IMR-90 (cell line): ENCODE measurements around the gene VSTM5. TPM values are rescaled to one million over a fixed set of nuclear protein-coding genes. Genes with fewer than 3 reads are reported as not detected.

Experiments
- ATAC-seq: fragments of 200-7000 bp; cut with Tn5 transposase; 2 replicates; pipeline ENCODE4 v1.9.1; 2020; ENCODE audit warnings: low read depth, mild to moderate bottlenecking, moderate library complexity
- BruUV-seq: library from RNA; stranded (reverse); fragments of 400-500 nt; replicated peaks from 2 replicates; lab custom pipeline; 2021; lab: Mats Ljungman, UMichigan
- CTCF ChIA-PET: fragments of 300-600 bp; formaldehyde crosslinking; extraction: SDS; loops from one replicate; lab custom pipeline; 2021; ENCODE audit warnings: antibody characterized with exemption; lab: Yijun Ruan, JAX
- POLR2A ChIA-PET: fragments of 300-600 bp; sonication (Branson Sonifier 250); formaldehyde crosslinking; loops from one replicate; lab custom pipeline; 2022; ENCODE audit warnings: antibody characterized with exemption; ENCODE audit not compliant: unreplicated experiment; lab: Charles Lee
- DNase-seq: peaks from one replicate; pipeline ENCODE4 v3.0.0; 2013
- H2AFZ ChIP-seq: replicated peaks from 2 replicates; pipeline ENCODE3; 2013; ENCODE audit warnings: low read length, mild to moderate bottlenecking; ENCODE audit not compliant: poor library complexity
- H2AK5ac ChIP-seq: 2 replicates; pipeline ENCODE4 v1.6.1; 2013; ENCODE audit warnings: low read depth, low read length, inconsistent platforms
- H2AK9ac ChIP-seq: replicated peaks from 2 replicates; pipeline ENCODE3; 2013; ENCODE audit warnings: mild to moderate bottlenecking, low read depth, low read length, moderate library complexity; ENCODE audit not compliant: poor library complexity
- H2BK120ac ChIP-seq: 2 replicates; pipeline ENCODE4 v1.6.1; 2013; ENCODE audit warnings: low read depth, low read length, inconsistent platforms
- H2BK15ac ChIP-seq: 3 replicates; pipeline ENCODE4 v1.6.1; 2013; ENCODE audit warnings: low read depth, low read length, inconsistent platforms
- H2BK20ac ChIP-seq: 2 replicates; pipeline ENCODE4 v1.6.1; 2013; ENCODE audit warnings: low read depth, mild to moderate bottlenecking, inconsistent platforms, low read length, moderate library complexity
- H2BK5ac ChIP-seq: 2 replicates; pipeline ENCODE4 v1.6.1; 2013; ENCODE audit warnings: mild to moderate bottlenecking, low read depth, low read length, inconsistent platforms; ENCODE audit not compliant: poor library complexity, severe bottlenecking
- H3K14ac ChIP-seq: replicated peaks from 2 replicates; pipeline ENCODE4 v1.6.1; 2013; ENCODE audit warnings: low read depth, low read length, inconsistent platforms
- H3K18ac ChIP-seq: 2 replicates; pipeline ENCODE4 v1.6.1; 2013; ENCODE audit warnings: low read depth, low read length, control low read depth
- H3K23ac ChIP-seq: 2 replicates; pipeline ENCODE4 v1.6.1; 2013; ENCODE audit warnings: low read depth, low read length, inconsistent platforms
- H3K27ac ChIP-seq: 2 replicates; pipeline ENCODE4 v1.5.1; 2013; ENCODE audit warnings: mild to moderate bottlenecking, control low read depth, low read length; ENCODE audit not compliant: insufficient read depth
- H3K27me3 ChIP-seq: 2 replicates; pipeline ENCODE4 v1.6.1; 2013; ENCODE audit warnings: low read length; ENCODE audit not compliant: control insufficient read depth, insufficient read depth
- H3K36me3 ChIP-seq: 2 replicates; pipeline ENCODE4 v1.6.1; 2013; ENCODE audit warnings: low read length, mixed read lengths; ENCODE audit not compliant: control insufficient read depth, insufficient read depth
- H3K4ac ChIP-seq: 2 replicates; pipeline ENCODE4 v1.6.1; 2013; ENCODE audit warnings: low read depth, low read length, inconsistent platforms
- H3K4me1 ChIP-seq: 2 replicates; pipeline ENCODE4 v1.6.1; 2013; ENCODE audit warnings: low read length, mixed read lengths; ENCODE audit not compliant: control insufficient read depth, insufficient read depth
- H3K4me2 ChIP-seq: 2 replicates; pipeline ENCODE4 v1.6.1; 2013; ENCODE audit warnings: low read depth, mild to moderate bottlenecking, control low read depth, low read length, moderate library complexity
- H3K4me3 ChIP-seq: 2 replicates; pipeline ENCODE4 v1.5.1; 2013; ENCODE audit warnings: low read depth, mild to moderate bottlenecking, control low read depth, low read length, moderate library complexity; ENCODE audit not compliant: insufficient read depth
- H3K56ac ChIP-seq: 2 replicates; pipeline ENCODE4 v1.6.1; 2013; ENCODE audit warnings: low read length, inconsistent platforms; ENCODE audit not compliant: insufficient read depth; ENCODE audit errors: extremely low read depth
- H3K79me1 ChIP-seq, 2 experiments: 2 replicates each; pipeline ENCODE4 v1.6.1; 2013; ENCODE audit warnings: low read length in 2 of 2, inconsistent platforms in 1 of 2, low read depth in 1 of 2
- H3K9ac ChIP-seq: 2 replicates; pipeline ENCODE4 v1.6.1; 2013; ENCODE audit warnings: low read depth, low read length, control low read depth
- H3K9me1 ChIP-seq: 2 replicates; pipeline ENCODE4 v1.6.1; 2013; ENCODE audit warnings: low read length, inconsistent platforms; ENCODE audit not compliant: insufficient read depth
- H3K9me3 ChIP-seq: 2 replicates; pipeline ENCODE4 v1.6.1; 2013; ENCODE audit warnings: low read length; ENCODE audit not compliant: control insufficient read depth, insufficient read depth
- H4K20me1 ChIP-seq: 2 replicates; pipeline ENCODE4 v1.6.1; 2013; ENCODE audit warnings: low read length, inconsistent platforms; ENCODE audit not compliant: insufficient read depth
- H4K5ac ChIP-seq: 2 replicates; pipeline ENCODE4 v1.6.1; 2013; ENCODE audit warnings: mild to moderate bottlenecking, low read depth, low read length, control low read depth
- H4K8ac ChIP-seq, 2 experiments: 2 replicates each; pipeline ENCODE4 v1.6.1; 2013; ENCODE audit warnings: low read depth in 2 of 2, low read length in 2 of 2, control low read depth in 1 of 2, inconsistent platforms in 1 of 2
- H4K91ac ChIP-seq: 2 replicates; pipeline ENCODE4 v1.6.1; 2013; ENCODE audit warnings: low read depth, low read length, inconsistent platforms; ENCODE audit not compliant: insufficient read depth
- CEBPB ChIP-seq: IDR thresholded peaks from 2 replicates; pipeline ENCODE4 v1.6.1; 2012; ENCODE audit warnings: low read depth, low read length, improper control_type of control experiment
- MXI1 ChIP-seq: IDR thresholded peaks from 2 replicates; pipeline ENCODE4 v1.6.1; 2012; ENCODE audit warnings: low read depth, mild to moderate bottlenecking, low read length, moderate library complexity, borderline replicate concordance
- WGBS, 2 experiments: methylation state at CpG; one replicate each; pipeline versions ENCODE4 v1.1.5 to v1.1.7; 2013; ENCODE audit warnings: missing lambda C conversion rate in 2 of 2; ENCODE audit not compliant: insufficient read length in 1 of 2; ENCODE audit errors: extremely low coverage in 2 of 2; 5-methylcytosine and 5-hydroxymethylcytosine counted together
- dilution Hi-C: fragments of 300-500 bp; cut with HindIII; formaldehyde crosslinking; loops from one replicate; pipeline ENCODE4 v1.14.3; 2018; ENCODE audit warnings: low sequenced_read_pairs; ENCODE audit not compliant: unreplicated experiment
- in situ Hi-C: fragments of 300-500 bp; cut with MboI; formaldehyde crosslinking; loops from 3 replicates; pipeline ENCODE4 v1.14.3; 2019; ENCODE audit warnings: low sequenced_read_pairs, inconsistent platforms, mixed read lengths
- intact Hi-C: fragments of 100-400 bp; cut with micrococcal nuclease; formaldehyde crosslinking; loops from 2 replicates; pipeline ENCODE4 v1.10.0; 2022
- polyA plus RNA-seq, 3 experiments: library from polyadenylated mRNA; depleted of rRNA; stranded (reverse); fragments of >200 nt; gene quantifications; 2 replicates each; pipeline ENCODE4 v1.2.3, GENCODE V29; 2012; ENCODE audit warnings: low replicate concordance in 1 of 3
- total RNA-seq: library from RNA; depleted of rRNA; stranded (reverse); fragments of >200 nt; gene quantifications from 2 replicates; pipeline ENCODE4 v1.2.3, GENCODE V29; 2012

VSTM5 gene
- total and polyA plus RNA-seq, 2 of the 4 experiments (the other 2 are of a cell fraction) = 0.36 to 0.43 TPM

- H3K4me2 ChIP-seq = no peak overlapping the region
- no peak overlapping the region for H2BK120ac ChIP-seq
- DNase-seq (no peak), ATAC-seq (no peak)
- no peaks in the 10 kb centered on the region for H4K20me1 ChIP-seq
- dilution Hi-C loops (no loop called here), intact Hi-C loops (no loop called here), in situ Hi-C loops (no loop called here)
- H3K23ac ChIP-seq = no peak overlapping the region
- H3K79me1 ChIP-seq = no peaks in the 10 kb centered on the region
- no peak overlapping the region for H4K8ac ChIP-seq
- BruUV-seq = no TSS peak
- H4K5ac ChIP-seq = no peak overlapping the region
- no peaks in the 10 kb centered on the region for H3K9me3 ChIP-seq
- H2BK5ac ChIP-seq = no peak overlapping the region
- H2AK5ac ChIP-seq = no peak overlapping the region
- TF ChIP-seq MXI1 = no peak
- peak; percentile 35; the same call in 1 of the 2 replicates for TF ChIP-seq CEBPB
- no peak overlapping the region for H2BK20ac ChIP-seq
- peak overlapping the region; percentile 13 for H2AK9ac ChIP-seq
- no peak overlapping the region for H3K9ac ChIP-seq
- no peak overlapping the region for H3K56ac ChIP-seq
- H3K4me3 ChIP-seq = no peak overlapping the region
- no peak overlapping the region for H4K91ac ChIP-seq
- no peak overlapping the region for H3K14ac ChIP-seq
- ChIA-PET POLR2A (interaction anchor here (0.6 kb wide), 1 partner anchor 666 kb away, joined by 3 read pairs; no protein-coding TSS in a partner anchor), CTCF (no interaction called here)
- H3K9me1 ChIP-seq = no peaks in the 10 kb centered on the region
- H3K18ac ChIP-seq = no peak overlapping the region
- H2BK15ac ChIP-seq = no peak overlapping the region
- no peak overlapping the region for H3K4ac ChIP-seq
- peaks cover 2% of the 10 kb centered on the region; the same call in 1 of the 2 replicates for H3K27me3 ChIP-seq
- no peak overlapping the region for H2AFZ ChIP-seq
- no CpG with 5 or more reads among the region's 3 CpGs for WGBS, 2 experiments
- no peak overlapping the region for H3K27ac ChIP-seq
- H3K36me3 ChIP-seq = no peaks in the 10 kb centered on the region
- H3K4me1 ChIP-seq = no peaks in the 10 kb centered on the region
Measured at GRCh38 chr11:93831343-93832127, 18.9 kb downstream of the VSTM5 start.
